ENCODE measurements around the gene TDP2.
"Not testable (repeated sequence)": the region's sequence is repeated elsewhere in the genome, so short reads cannot be mapped to it uniquely, and the experiment has no call there.

GRCh38 chr6:24695635-24696034, 28.9 kb upstream of the TDP2 start:
- not testable (repeated sequence) for TF ChIP-seq POLR2AphosphoS5, POLR2A, EP300 (IDR thresholded peaks at IDR 0.05)
- TF ChIP-seq CTCF (IDR thresholded peaks at IDR 0.05): peak; percentile 15 to 61 (median 57)
